ENCODE results near the gene RGS12. TPM values are rescaled to one million over a fixed set of nuclear protein-coding genes. Genes with fewer than 3 reads are reported as not detected.

The RGS12 gene
- total RNA-seq, result 19.0 to 24.2 TPM (median 19.3 TPM) in 3 replicates
- long read RNA-seq, full-length matches to known transcripts, result 1 of 19 reads
- long read RNA-seq, partial matches to known transcripts, result 3 of 19 reads
- long read RNA-seq, other reads (novel, unspliced or antisense), result 15 of 19 reads

DNA sequence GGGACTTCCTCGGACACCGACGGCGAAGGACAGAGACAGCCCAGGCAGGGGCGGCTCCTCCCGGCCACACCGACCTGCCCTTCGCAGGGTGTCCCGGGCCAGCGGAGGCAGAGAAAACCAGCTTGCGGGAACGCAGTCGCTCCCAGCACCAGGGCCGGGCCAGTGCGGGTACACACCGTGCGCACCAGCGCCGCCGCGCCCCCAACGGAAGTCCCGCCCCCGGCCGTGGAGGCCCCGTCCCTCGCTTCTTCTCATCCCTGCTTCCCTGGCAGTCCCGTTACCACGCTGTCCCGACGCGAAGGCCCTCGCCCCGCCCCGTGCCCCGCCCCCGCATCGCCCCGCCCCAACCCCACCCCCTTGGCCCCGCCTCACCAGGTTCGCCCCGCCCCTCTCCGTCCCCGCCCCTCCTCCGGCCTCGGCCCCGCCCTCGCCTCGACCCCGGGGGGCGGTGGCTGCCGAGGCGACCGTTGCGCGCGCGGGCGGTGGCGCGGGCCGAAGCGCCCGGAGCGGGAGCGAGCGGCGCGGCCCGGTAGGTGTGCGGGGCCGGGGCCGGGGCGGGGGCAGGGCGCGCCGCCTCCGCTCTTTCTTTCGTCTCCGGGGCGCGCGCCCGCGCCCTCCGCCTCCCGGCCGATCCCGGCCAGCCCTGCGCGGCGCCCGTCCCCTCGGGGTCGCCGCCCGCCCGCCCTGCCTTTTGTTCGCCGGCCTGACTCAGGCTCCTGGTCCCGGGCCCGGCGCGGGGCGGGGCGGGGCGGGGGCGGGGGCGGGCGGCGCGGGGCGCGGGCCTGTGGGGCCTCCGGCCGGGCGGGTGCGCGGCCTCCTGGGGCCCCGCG lies at the start of gene RGS12:
Gene RGS12, plus strand, starts transcription at position 451 of the 830 bp plus-strand sequence. CDS start 23,150 bp downstream, outside the sequence.
- no peak for DNase-seq (ENCODE audit: low spot score)
- Mint-ChIP-seq H3K27ac (ENCODE audit: unreplicated experiment) (peak within 1 kb of the TSS; percentile 95), H3K27me3 (ENCODE audit: low read depth) (no peaks in the 10 kb centered on the region), H3K9me3 (ENCODE audit: low read depth) (peaks cover 8% of the 10 kb centered on the region), H3K4me1 (ENCODE audit: low read depth) (peaks cover 23% of the 10 kb centered on the region), H3K36me3 (ENCODE audit: low read depth) (peaks cover 9% of the 10 kb centered on the region), H3K4me3 (ENCODE audit: unreplicated experiment) (peak within 1 kb of the TSS; percentile 90)
- TF ChIP-seq CTCF (IDR thresholded peaks at IDR 0.05), result peak; percentile 15

DNA sequence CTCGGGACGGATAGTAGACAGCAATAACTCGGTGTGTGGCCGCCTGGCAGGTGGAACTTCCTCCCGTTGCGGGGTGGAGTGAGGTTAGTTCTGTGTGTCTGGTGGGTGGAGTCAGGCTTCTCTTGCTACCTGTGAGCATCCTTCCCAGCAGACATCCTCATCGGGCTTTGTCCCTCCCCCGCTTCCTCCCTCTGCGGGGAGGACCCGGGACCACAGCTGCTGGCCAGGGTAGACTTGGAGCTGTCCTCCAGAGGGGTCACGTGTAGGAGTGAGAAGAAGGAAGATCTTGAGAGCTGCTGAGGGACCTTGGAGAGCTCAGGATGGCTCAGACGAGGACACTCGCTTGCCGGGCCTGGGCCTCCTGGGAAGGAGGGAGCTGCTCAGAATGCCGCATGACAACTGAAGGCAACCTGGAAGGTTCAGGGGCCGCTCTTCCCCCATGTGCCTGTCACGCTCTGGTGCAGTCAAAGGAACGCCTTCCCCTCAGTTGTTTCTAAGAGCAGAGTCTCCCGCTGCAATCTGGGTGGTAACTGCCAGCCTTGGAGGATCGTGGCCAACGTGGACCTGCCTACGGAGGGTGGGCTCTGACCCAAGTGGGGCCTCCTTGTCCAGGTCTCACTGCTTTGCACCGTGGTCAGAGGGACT lies 49.6 kb upstream of the RGS12 start:
- H3K27ac Mint-ChIP-seq (ENCODE audit: unreplicated experiment), result no peak overlapping the region
- no peak for DNase-seq (ENCODE audit: low spot score)
- no peaks in the 10 kb centered on the region for H3K27me3 Mint-ChIP-seq (ENCODE audit: low read depth)
- peaks cover 13% of the 10 kb centered on the region for H3K36me3 Mint-ChIP-seq (ENCODE audit: low read depth)
- H3K4me3 Mint-ChIP-seq (ENCODE audit: unreplicated experiment), result no peak overlapping the region
- no peaks in the 10 kb centered on the region for H3K4me1 Mint-ChIP-seq (ENCODE audit: low read depth)
- no peak for TF ChIP-seq CTCF (IDR thresholded peaks at IDR 0.05)
- H3K9me3 Mint-ChIP-seq (ENCODE audit: low read depth), result no peaks in the 10 kb centered on the region

DNA sequence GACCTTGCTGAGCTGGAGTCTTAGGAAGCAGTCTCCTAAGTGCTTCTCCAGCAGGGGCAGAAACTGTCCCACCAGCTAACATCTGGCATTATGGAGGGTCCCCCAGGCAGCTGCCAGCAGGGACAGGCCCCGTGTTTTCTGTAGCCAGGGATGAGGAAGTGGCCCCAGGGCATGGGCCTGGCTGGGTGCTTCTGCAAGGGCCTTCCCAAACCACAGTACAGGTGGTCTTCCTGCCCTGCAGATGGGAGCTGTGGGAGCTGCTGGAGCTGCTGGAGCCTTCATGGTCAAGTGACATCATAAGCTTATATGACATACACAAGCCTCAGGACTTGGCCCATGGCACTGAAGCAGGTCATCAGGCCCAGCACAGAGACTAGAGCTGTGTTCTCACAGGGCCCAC lies 48.8 kb upstream of the RGS12 start:
- Mint-ChIP-seq H3K4me1 (ENCODE audit: low read depth) (no peaks in the 10 kb centered on the region), H3K9me3 (ENCODE audit: low read depth) (no peaks in the 10 kb centered on the region), H3K27me3 (ENCODE audit: low read depth) (no peaks in the 10 kb centered on the region), H3K36me3 (ENCODE audit: low read depth) (peaks cover 12% of the 10 kb centered on the region), H3K4me3 (ENCODE audit: unreplicated experiment) (no peak overlapping the region), H3K27ac (ENCODE audit: unreplicated experiment) (no peak overlapping the region)
- no peak for TF ChIP-seq CTCF (IDR thresholded peaks at IDR 0.05)
- DNase-seq (ENCODE audit: low spot score), result no peak

- DNase-seq (ENCODE audit: low spot score), result no peak
- no peaks in the 10 kb centered on the region for H3K9me3 Mint-ChIP-seq (ENCODE audit: low read depth)
- H3K36me3 Mint-ChIP-seq (ENCODE audit: low read depth), result peaks cover 12% of the 10 kb centered on the region
- H3K27ac Mint-ChIP-seq (ENCODE audit: unreplicated experiment), result no peak overlapping the region
- no peak for TF ChIP-seq CTCF (IDR thresholded peaks at IDR 0.05)
- no peaks in the 10 kb centered on the region for H3K4me1 Mint-ChIP-seq (ENCODE audit: low read depth)
- no peaks in the 10 kb centered on the region for H3K27me3 Mint-ChIP-seq (ENCODE audit: low read depth)
- H3K4me3 Mint-ChIP-seq (ENCODE audit: unreplicated experiment), result no peak overlapping the region
These were observed 48.1 kb upstream of the RGS12 start for GRCh38 chr4:3244747-3245146.

GRCh38 chr4:3245676-3246075 lies 47.1 kb upstream of the RGS12 start:
- Mint-ChIP-seq H3K27ac (ENCODE audit: unreplicated experiment) (no peak overlapping the region), H3K27me3 (ENCODE audit: low read depth) (no peaks in the 10 kb centered on the region), H3K4me1 (ENCODE audit: low read depth) (no peaks in the 10 kb centered on the region), H3K36me3 (ENCODE audit: low read depth) (peaks cover 10% of the 10 kb centered on the region), H3K4me3 (ENCODE audit: unreplicated experiment) (no peak overlapping the region), H3K9me3 (ENCODE audit: low read depth) (no peaks in the 10 kb centered on the region)
- TF ChIP-seq CTCF (IDR thresholded peaks at IDR 0.05), result no peak
- no peak for DNase-seq (ENCODE audit: low spot score)
